ENCODE results near the gene RPUSD4.
"Not testable (repeated sequence)": the region's sequence is repeated elsewhere in the genome, so short reads cannot be mapped to it uniquely, and the experiment has no call there.

Gene RPUSD4, protein sequence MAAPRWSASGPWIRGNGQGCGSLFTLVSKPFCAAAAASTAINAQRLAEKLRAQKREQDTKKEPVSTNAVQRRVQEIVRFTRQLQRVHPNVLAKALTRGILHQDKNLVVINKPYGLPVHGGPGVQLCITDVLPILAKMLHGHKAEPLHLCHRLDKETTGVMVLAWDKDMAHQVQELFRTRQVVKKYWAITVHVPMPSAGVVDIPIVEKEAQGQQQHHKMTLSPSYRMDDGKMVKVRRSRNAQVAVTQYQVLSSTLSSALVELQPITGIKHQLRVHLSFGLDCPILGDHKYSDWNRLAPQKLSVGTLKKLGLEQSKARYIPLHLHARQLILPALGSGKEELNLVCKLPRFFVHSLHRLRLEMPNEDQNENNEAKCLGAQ

DNA sequence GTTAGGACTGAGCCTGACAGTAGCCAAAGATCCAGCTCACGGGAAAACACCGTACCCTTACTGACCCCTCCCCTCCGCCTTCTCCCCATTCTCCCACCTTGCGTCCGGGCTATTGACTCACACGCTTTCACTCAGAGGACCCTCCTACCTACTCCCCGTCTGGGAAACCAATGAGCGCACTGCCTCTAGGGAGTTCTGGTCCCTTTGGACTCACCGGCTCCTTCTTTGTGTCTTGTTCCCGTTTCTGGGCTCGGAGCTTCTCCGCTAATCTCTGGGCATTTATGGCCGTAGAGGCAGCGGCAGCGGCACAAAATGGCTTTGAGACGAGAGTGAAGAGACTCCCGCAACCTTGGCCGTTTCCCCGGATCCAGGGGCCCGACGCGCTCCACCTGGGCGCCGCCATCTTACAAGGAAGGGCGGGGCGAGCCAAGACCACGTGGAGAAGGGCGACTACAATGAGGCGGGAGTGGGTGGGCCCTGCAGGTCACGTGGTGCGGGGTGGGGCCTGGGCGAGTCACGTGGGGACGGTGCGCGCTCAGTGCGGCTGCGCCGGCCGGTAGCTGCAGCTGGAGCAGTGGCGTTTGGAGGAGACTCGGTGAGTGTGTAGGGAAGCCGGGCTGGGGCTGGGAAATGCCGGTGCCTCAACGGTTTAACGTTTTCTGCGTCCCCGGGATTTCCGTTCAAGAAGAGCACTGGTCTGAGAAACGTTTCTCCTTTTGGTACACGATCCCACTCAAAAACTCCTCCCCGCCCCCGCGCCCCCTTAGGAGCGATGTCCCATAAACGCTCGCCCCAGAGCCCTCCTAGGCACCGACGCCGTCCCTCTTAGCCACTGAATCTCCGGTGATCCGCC lies at the start of gene RPUSD4, which contains the start of gene FAM118B:
TSS of gene RPUSD4 (minus strand) at position 415 of the 853 bp plus-strand sequence. CDS start at position 403, 12 bp downstream.
TSS of gene FAM118B (plus strand) at position 547 of the 853 bp plus-strand sequence. CDS start 23,220 bp downstream, outside the sequence.
- peak; percentile 89 for DNase-seq (ENCODE audit: low read depth)
- H3K4me3 ChIP-seq (ENCODE audit: low read depth, low read length), result peak within 1 kb of the TSS; percentile 90

DNA sequence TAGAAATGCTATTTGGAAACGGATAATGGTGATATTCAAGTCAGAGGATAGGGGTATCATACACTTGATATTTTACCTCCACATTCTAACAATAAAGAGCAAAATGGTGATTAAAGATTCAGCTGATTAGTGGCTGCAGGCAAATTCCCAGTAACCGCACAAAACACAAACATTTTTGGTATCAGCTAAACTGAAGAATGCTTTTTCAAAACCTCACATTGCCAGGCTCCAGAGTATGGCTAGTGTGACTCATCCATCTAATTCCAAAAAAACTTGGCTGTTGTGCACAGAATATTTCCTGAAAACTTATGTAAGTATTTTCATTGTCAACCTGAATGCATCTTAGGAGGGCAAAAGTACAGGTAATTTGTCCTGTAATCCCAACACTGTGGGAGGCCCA lies 46.3 kb upstream of the RPUSD4 start:
- DNase-seq (ENCODE audit: low read depth), result no peak
- no peak overlapping the region for H3K4me3 ChIP-seq (ENCODE audit: low read depth, low read length)

DNA sequence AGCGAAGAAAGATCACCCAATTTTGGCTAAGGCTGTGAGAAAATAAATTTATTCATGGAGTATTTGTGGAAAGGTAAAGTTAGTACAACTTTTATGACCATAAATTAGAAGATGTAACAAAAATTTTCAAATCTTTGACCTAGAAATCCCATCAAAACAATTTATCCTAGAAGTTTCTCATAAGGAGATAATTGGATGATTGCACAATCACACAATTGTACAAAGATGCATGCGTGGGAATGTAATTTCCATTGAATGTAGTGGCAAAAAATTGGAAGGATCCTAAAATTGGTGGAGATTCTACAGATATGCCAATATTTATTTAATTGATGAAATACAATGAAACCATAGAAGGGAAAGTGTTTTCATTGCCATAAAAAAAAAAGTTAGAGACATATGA lies 45.7 kb upstream of the RPUSD4 start:
- no peak for DNase-seq (ENCODE audit: low read depth)
- no peak overlapping the region for H3K4me3 ChIP-seq (ENCODE audit: low read depth, low read length)

DNA sequence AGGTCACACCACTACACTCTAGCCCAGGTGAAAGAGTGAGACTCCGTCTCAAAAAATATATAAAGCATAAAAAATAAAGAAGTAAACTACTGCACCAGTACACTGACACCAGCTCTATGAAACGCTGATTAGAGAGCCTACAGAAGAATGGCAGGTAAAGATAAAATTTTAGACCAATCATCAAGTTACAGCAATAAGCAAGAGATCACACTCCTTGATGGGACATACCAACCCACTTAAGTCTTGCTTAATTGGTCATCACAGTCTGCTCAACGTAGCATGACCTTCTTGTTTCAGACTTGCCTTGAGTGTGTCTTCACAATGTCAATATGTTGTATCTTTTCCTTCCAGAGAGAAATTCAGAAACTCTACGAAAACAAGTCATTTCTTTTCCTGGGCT lies 44.8 kb upstream of the RPUSD4 start:
- no peak overlapping the region for H3K4me3 ChIP-seq (ENCODE audit: low read depth, low read length)
- no peak for DNase-seq (ENCODE audit: low read depth)

DNA sequence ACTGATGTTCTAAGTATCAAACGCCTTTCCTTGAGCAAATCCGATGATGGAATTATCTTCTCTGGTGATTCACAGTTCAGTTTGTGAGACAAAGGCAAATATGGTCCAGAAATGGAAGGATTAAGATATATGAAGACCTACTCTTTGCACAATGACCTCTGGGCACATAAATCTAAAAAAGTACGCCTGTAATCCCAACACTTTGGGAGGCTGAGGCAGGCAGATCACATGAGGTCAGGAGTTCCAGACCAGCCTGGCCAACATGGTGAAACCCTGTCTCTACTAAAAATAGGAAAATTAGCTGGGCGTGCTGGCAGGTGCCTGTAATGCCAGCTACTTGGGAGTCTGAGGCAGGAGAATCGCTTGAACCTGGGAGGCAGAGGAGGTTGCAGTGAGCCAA lies 44.1 kb upstream of the RPUSD4 start:
- DNase-seq (ENCODE audit: low read depth); H3K4me3 ChIP-seq (ENCODE audit: low read depth, low read length): not testable (repeated sequence)

DNA sequence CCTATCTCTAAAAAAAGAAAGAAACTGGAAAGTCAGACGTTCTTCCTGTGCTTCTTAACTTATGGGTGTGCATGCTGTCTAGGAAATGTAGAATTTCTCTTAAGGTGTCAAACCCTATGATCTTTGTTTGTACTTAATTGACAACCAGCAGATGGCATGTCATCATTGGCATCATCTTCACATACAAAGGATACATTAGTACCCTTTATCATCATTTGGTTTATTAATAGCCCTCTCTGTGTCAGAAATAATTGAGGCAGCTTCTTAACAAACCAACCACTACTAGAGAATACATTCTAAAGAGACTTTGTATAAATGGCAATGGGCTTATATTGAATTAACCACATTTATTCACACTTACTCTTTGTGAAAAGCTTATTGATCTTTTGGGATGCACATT lies 43.4 kb upstream of the RPUSD4 start:
- DNase-seq (ENCODE audit: low read depth), result no peak
- H3K4me3 ChIP-seq (ENCODE audit: low read depth, low read length), result no peak overlapping the region

DNA sequence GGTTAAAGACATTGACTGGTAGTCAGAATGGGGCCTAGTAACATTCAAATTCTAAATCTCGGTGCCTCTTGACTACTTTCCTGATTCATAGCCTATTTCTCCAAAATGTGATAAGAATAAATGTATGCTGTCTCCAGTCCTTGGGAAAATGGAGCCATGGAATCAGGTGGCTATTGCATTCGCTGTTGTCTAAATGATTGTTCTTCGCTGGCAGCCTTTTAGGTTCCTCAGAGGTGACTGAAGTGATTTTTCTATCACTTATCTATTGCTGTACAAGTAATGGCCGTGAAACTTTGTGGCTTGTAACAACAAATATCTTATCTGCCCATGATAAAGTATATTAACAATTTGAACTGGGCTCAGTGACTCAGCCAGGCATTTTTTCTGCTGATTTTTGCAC lies 41.8 kb upstream of the RPUSD4 start:
- H3K4me3 ChIP-seq (ENCODE audit: low read depth, low read length), result no peak overlapping the region

DNA sequence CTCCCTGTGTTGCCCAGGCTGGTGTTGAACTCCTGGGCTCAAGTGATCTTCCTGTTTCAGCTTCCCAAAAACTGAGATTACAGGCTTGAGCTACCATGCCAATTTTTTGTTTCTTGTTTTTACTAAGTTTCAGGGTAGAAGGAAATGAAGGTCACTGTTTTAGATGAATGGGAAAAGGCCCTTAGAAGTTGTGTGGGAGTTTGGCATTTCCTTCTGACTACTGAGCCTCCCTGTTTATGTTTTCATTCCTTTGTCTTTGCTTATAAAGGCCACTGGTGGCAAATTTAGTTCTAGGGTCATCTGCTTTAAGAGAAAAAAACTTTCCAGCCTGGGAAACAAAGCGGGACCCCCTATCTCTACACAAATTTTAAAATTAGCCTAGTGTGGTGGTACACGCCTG lies 35.2 kb upstream of the RPUSD4 start:
- H3K4me3 ChIP-seq (ENCODE audit: low read depth, low read length), result no peak overlapping the region
- DNase-seq (ENCODE audit: low read depth), result no peak

More for the DNA sequence above, 41.8 kb upstream of the RPUSD4 start:
- no peak for DNase-seq (ENCODE audit: low read depth)

DNA sequence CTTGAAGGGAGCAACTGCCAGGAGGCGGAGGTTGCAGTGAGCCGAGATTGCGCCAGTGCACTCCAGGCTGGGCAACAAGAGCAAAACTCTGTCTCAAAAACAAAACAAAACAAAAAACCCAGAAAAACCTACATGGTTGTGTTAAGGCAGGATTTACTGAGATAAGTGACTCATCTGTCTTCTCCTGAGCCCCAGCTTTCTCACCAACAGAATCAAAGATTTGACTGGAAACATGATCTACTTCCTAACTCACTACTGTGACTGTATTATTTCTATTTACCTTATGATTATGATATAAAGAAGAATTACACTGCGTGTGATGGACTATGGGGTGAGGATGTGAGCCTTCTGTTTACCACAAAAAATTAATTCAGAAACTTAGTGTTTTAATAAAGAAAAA lies 21.9 kb upstream of the RPUSD4 start:
- DNase-seq (ENCODE audit: low read depth), result no peak
- no peak overlapping the region for H3K4me3 ChIP-seq (ENCODE audit: low read depth, low read length)

DNA sequence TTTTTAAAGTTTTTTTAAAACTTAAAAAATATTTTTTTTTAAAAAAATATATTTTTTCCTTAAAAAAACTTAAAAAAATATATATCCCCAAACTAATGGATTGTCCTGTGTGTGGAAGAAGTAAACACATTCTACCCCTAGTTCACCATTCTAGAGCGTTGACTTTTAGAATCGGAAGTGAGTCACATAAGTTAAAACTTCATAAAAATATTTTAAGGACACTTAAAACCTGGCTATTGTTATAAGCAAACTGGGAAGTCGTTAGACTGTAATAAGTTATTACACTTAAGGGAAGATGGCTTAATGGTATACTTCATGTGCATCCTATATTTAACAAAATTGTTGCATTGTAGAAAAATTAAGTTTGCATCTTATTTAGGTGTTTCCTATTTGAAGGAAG lies 21.2 kb upstream of the RPUSD4 start:
- no peak overlapping the region for H3K4me3 ChIP-seq (ENCODE audit: low read depth, low read length)
- DNase-seq (ENCODE audit: low read depth), result no peak

DNA sequence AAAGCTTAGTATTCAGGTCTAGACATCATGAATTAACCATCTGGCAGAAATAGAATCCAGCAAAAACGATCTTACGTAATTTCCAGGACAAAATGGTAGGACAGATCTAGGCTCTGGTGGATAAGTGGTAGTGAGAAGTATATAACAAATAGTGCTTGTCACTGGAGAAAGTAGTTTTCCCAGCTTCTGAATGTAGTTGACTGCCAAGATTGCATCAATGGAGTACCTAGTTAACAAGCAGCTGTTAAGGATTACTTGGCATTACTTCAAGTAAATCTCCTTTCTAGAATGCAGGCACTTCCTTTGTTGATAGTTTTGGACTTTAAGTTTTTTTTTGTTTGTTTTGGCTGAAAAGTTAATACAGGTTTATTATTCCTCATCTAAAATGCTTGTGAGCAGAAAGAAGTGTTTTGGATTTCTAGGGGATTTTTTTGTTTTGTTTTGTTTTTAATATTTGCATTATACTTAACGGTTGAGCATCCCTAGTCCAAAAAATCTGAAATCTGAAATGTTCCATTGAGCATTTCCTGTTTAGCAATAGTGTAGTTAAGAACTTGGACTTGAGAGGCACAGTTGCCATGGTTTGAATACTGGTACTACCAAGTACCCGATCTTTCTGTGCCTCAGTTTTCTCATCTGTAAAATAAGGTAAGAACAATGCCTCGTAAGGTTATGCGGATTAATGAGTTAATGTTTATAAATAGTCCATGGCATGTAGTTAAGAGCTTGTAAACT lies 20.4 kb upstream of the RPUSD4 start:
- DNase-seq (ENCODE audit: low read depth), result peak; percentile 42
- H3K4me3 ChIP-seq (ENCODE audit: low read depth, low read length), result no peak overlapping the region

DNA sequence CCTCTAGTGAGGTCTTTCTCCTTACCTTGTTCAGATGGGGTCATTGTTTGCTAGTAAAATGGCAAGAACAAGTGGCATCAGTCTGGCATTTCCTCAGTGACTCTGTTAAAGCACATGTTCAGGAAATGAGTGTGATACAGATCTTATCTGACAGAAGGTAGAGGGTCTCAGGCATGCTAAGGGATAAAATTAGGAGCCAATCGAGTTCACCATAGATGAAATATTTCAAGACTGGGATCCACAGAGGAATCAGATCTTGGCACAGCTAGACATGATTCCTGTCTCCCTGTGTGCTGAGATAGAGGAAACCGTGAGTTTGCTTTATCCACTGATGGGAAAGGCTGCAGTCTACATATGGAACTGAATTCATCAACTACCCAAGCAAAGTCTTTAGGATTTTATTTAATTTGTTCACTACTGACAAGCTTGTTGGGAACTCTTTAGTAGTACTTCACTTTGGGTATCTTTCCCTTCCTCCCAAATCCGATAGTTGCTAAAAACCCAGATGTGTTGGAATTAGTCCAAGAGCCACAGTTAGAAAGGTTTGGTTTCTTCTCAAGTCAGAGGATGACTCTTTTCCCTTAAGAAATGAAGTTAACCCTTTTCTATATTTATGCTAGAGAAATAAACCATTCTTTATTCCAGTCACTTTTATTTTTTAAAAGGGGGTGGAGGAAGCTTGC lies 18.5 kb upstream of the RPUSD4 start:
- no peak for DNase-seq (ENCODE audit: low read depth)
- H3K4me3 ChIP-seq (ENCODE audit: low read depth, low read length), result no peak overlapping the region

DNA sequence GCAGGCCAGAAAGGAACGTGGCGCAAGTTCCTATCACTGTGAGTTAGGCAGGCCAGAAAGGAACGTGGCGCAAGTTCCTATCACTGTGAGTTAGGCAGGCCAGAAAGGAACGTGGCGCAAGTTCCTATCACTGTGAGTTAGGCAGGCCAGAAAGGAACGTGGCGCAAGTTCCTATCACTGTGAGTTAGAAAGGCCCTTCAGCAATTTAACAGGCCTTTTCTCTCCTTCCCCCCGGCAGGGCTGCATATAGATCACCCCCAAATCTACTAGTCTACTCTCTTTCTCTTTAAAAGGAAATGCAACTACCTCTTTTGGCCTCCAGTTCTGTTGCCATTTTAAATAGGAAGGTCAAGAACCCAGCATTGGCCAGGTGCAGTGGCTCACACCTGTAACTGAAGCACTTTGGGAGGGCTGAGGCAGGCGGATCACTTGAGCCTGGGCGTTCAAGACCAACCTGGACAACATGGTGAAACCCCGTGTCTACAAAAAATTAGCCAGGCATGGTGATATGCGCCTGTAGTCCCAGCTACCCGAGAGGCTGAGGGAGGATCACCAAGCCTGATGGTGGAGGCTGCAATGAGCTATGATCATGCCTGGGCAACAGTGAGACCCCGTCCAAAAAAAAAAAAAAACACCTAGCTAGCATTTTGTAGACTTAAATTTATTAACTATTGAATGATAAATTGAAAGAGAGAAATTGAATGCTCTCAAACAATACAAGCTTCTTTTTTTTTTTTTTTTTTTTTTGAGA lies 15.1 kb upstream of the RPUSD4 start:
- DNase-seq (ENCODE audit: low read depth), result no peak
- no peak overlapping the region for H3K4me3 ChIP-seq (ENCODE audit: low read depth, low read length)

DNA sequence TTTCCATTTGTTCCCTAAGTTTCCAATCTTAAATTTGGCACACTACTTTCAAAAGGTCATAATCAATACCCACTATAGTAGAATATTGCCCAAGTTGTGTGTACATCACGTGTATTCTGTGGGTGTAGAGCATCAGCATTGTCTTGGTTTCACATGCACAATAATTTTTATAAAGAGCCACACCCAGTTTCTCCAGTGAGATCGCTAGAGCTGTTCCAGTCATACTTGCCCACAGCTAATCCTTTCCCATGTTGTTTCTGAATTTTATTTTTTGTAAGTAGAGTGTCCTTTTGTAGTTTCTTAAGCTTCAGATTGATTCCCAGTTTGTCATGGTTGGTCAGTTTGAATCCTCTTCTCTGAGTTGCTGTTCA lies 13.8 kb upstream of the RPUSD4 start:
- no peak for DNase-seq (ENCODE audit: low read depth)
- no peak overlapping the region for H3K4me3 ChIP-seq (ENCODE audit: low read depth, low read length)

DNA sequence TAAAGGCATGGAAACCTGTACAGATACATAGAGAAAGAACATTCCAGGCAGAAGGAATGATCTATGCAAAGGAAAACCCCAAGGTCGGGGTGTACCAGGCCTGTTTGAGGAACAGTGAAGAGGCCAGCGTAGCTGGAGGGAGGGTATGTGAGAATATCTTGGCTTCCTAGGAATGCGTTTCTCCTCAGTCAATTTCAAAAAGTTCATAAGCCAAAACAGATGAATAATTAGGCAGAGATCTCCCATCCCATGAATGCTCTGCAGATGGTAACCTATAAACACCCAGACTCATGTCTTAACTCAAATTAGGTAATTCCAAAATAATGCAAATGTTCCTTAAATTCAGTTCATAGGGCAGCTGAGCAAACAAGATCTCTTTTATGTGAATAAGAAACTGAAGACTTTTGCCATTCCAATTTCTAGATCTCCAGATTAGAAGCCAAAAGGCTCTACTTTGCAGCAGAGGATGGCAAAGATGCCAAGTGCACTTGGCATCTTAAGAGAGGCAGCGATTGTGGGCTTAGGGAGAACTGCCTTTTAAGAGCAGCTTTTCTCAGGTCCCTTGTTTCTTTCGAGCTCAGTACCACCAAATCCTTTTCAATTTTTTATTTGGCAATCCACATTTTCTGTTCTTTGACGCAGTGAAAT lies 13.3 kb upstream of the RPUSD4 start:
- DNase-seq (ENCODE audit: low read depth), result no peak
- H3K4me3 ChIP-seq (ENCODE audit: low read depth, low read length), result no peak overlapping the region

DNA sequence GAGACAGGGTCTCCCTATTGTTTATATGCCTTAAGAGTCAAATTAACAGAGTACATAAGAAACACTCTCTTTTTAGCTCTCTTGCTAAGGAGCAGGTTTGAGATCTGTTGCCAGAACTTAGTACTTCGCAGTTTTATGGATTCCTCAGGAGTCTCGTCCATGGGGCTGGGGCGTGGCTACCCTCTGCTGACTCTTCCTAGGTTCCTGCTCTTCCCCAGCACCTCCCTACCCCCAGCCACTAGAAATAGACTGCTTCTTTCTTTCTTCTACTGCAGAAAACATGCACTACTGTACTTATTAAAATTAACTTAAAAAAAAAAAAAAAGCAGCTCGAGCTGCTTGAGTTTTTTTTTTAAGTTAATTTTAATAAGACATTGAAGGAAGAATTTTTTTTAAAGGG lies 8.1 kb upstream of the RPUSD4 start:
- no peak for DNase-seq (ENCODE audit: low read depth)
- H3K4me3 ChIP-seq (ENCODE audit: low read depth, low read length), result no peak overlapping the region

DNA sequence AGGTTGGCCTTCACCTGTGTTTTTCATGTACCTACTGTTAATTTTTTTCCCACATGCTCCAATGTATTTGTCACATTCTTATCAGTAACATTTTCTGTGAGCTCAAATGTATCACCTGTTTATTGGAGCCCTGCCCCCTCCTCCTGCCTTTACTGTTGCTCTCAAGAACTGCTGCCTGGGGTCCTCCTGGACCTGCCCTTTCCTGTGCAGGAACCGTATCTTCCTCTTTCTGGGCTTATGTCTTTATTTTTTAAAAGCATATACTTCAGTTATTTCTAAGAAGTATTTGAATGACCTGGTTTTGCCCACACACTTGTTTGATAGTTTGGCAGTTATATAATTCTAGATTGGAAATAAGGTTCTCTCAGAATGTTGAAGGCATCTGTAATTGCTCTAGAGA lies 6.0 kb upstream of the RPUSD4 start:
- DNase-seq (ENCODE audit: low read depth), result no peak
- no peak overlapping the region for H3K4me3 ChIP-seq (ENCODE audit: low read depth, low read length)

DNA sequence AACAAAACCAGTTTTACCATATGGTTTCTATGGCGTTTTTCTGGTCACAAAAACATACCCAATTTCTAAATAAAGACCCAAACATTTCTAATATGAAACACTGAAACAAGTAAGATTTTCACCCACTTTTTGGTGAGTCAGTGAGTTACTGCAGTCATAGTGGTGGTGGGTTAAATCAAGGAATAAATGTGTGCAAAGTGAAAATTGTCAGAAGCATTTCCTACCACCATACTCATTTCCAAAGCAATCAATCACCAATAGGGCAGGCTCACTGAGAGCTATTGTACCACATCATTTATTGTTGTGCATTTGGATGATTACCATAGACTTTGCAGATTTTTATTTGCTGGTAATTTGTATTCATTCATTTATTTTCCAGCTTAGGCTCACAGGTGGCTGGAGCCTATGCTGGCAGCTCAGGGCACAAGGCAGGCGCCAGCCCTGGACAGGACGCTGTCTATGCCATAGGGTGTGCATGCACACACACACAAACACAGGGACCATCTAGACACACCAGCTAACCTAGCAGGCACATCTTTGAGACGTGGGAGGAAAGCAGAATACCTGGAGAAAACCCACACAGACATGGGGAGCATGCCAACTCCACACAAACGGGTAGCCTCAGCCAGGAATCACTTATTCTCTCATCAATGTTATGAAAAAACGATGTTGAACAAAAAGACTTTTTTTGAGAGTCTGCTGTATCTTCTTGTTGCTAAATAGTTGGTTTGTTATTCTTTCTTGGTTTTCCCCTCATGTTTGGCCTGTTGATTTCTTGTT lies 5.3 kb upstream of the RPUSD4 start:
- DNase-seq (ENCODE audit: low read depth), result no peak
- H3K4me3 ChIP-seq (ENCODE audit: low read depth, low read length), result no peak overlapping the region
